AG04449 (cell line): ENCODE results near the gene CAV3.

Experiments
- CTCF ChIA-PET: fragments of 350-600 bp; formaldehyde crosslinking; extraction: SDS; loops from one replicate; lab custom pipeline; 2021; ENCODE audit warnings: antibody characterized with exemption; lab: Yijun Ruan, JAX
- POLR2A ChIA-PET: fragments of 400-600, 350-600 bp; formaldehyde crosslinking; extraction: SDS; loops from one replicate; lab custom pipeline; 2020; ENCODE audit warnings: antibody characterized with exemption, inconsistent platforms; lab: Yijun Ruan, JAX
- DNase-seq: peaks from one replicate; pipeline ENCODE4 v3.0.0-alpha.2; 2010; ENCODE audit warnings: low read depth, low spot score
- H3K4me3 ChIP-seq: 2 replicates; pipeline ENCODE4 v1.5.1; 2011; ENCODE audit warnings: low read depth, mild to moderate bottlenecking, control low read depth, low read length
- TF ChIP-seq, protein P1 (sequence below): IDR thresholded peaks from one replicate; pipeline ENCODE4 v1.5.1; 2011; ENCODE audit warnings: mild to moderate bottlenecking, moderate library complexity, low read length, control low read depth, inconsistent platforms; ENCODE audit not compliant: insufficient read depth; ENCODE audit errors: missing control alignments

CAV3 gene

DNA sequence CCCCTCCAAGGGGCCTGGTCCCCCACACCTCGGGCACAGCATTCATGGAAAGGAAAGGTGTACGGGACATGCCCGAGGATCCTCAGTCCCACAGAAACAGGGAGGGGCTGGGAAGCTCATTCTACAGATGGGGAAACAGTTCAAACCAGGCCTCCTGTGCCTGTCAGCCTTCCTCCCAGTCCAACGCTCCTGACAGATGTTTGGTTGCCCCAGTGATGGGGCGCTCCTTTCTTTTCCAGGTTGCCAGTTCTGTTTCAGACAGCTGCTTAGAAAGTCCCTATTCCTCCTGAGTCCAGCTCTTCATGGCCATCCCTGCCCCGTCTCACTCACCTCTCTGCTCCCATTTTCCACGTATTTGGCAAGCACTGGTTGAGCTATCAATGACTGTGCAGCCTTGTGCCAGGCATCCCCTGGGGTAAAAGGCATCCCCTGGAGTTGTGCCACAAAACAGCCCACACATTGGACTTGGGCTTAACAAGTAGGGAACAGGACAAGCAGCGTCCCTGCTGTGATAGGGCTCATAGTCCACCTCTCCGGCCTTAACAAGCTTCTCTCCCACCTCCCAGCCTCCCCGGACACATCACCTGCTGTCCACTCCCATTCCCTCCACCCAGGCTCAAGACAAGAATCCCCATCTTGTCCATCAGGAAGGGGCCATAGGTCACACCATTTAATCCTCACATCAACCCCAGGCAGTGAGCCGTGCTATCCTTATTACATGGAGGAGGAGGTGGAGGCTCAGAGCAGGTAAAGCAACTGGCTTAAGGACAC is 29.2 kb downstream of the CAV3 start:
- DNase-seq: no peak
- POLR2A ChIA-PET: interaction anchor here (0.6 to 0.8 kb wide), 2 partner anchors 13 to 14 kb away, joined by 3 read pairs; no protein-coding TSS in a partner anchor
- CTCF ChIA-PET: interaction anchor here (0.7 to 10.2 kb wide), 7 partner anchors 7 to 209 kb away, joined by 3 to 70 read pairs (median 3); no protein-coding TSS in a partner anchor
- TF ChIP-seq, protein P1, sequence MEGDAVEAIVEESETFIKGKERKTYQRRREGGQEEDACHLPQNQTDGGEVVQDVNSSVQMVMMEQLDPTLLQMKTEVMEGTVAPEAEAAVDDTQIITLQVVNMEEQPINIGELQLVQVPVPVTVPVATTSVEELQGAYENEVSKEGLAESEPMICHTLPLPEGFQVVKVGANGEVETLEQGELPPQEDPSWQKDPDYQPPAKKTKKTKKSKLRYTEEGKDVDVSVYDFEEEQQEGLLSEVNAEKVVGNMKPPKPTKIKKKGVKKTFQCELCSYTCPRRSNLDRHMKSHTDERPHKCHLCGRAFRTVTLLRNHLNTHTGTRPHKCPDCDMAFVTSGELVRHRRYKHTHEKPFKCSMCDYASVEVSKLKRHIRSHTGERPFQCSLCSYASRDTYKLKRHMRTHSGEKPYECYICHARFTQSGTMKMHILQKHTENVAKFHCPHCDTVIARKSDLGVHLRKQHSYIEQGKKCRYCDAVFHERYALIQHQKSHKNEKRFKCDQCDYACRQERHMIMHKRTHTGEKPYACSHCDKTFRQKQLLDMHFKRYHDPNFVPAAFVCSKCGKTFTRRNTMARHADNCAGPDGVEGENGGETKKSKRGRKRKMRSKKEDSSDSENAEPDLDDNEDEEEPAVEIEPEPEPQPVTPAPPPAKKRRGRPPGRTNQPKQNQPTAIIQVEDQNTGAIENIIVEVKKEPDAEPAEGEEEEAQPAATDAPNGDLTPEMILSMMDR: no peak
- peak overlapping the region; percentile 25 for H3K4me3 ChIP-seq

DNA sequence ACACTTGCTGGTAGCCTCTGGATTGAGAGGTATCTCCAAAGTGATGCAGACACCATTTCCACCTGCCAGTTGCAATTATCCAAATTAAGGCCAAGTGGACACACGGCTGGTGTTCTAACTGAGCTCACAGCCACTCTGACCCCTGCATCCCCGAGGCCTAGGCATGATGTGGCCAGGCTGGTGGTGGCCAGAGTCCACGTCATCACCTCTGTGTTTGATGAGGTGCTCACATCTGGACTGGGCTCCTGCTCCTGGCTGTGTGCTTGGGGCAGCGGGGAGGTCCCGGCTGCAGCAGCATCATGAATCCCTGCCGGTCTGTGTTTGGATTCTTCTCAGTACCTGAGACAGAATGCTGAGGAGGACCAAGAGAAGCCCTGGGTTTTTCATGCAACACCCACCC is 30.9 kb downstream of the CAV3 start:
- ChIA-PET CTCF (interaction anchor here (0.7 to 10.2 kb wide), 4 partner anchors 9 to 124 kb away, joined by 3 to 70 read pairs (median 4); no protein-coding TSS in a partner anchor), POLR2A (no interaction called here)
- TF ChIP-seq, protein P1: no peak
- H3K4me3 ChIP-seq: peak overlapping the region; percentile 78
- no peak for DNase-seq

DNA sequence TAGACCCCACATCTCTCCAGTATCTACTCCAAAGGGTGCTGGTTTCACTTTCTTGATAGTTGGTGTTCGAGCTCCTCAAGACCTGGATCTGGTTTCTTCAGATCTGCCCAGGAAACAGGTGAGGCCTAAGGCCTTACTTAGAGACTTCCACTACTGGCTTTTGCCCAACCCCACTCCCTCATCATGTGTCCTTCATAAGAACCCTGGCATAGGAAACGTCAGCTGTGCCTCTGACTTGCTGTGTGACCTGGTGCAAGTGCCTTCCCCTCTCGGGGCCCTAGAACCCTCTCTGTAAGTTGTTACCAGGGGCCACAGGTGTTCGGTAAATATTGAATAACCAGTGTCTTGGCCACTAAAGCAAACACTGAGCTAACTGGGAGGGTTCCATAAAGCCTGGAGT is 31.9 kb downstream of the CAV3 start:
- CTCF ChIA-PET: interaction anchor here (0.9 to 10.2 kb wide), 12 partner anchors 9 to 205 kb away, joined by 3 to 70 read pairs (median 3); no protein-coding TSS in a partner anchor
- H3K4me3 ChIP-seq: peak overlapping the region; percentile 78
- DNase-seq: no peak
- POLR2A ChIA-PET: no interaction called here
- TF ChIP-seq, protein P1: no peak

DNA sequence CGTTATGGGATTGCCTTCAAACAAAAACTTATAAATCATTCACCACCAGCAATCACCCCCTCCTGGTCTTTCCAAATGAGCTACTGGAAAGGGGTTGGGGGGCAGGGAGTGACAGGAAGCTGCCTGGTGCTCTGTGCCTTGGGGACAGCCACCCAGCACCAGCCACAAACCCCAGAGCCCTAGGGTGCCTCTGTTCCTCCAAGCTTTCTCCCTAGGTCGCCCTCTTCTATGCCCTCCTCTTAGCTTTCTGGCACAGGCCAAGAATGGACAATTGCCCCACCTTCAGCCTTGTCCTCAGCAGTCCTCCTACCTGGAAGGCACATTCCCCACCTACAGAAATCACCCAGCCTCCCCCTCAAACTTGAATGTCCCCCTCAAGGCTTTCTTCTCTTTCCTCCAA is 32.5 kb downstream of the CAV3 start:
- DNase-seq: no peak
- peak overlapping the region; percentile 78 for H3K4me3 ChIP-seq
- TF ChIP-seq, protein P1: no peak
- ChIA-PET POLR2A (no interaction called here), CTCF (interaction anchor here (0.9 to 10.2 kb wide), 13 partner anchors 8 to 204 kb away, joined by 3 to 70 read pairs (median 3); no protein-coding TSS in a partner anchor)

DNA sequence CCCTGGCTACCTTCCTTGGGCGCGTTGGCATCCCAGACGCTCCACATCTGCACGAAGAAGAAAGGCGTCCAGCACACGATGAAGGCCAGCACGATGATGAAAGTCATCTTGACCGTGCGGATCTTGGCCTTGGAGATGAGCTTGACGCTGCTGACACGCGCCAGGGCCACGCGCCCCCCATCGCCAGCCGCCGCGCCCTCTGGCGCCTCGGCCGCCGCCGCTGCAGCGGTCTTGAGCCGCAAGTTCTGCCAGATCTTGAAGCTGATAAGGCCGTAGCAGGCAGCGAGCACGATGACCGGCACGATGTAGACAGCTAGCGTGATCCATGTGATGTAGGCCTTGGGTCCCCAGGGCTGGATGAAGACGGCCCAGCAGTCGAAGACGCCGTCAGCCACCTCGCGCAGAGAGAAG is 33.7 kb downstream of the CAV3 start:
- TF ChIP-seq, protein P1: no peak
- CTCF ChIA-PET: interaction anchor here (0.7 to 10.2 kb wide), 10 partner anchors 12 to 203 kb away, joined by 3 to 70 read pairs (median 3); no protein-coding TSS in a partner anchor
- DNase-seq: no peak
- POLR2A ChIA-PET: interaction anchor here (0.8 to 0.9 kb wide), 2 partner anchors 85 to 124 kb away, joined by 3 to 4 read pairs; no protein-coding TSS in a partner anchor
- H3K4me3 ChIP-seq: peak overlapping the region; percentile 78

DNA sequence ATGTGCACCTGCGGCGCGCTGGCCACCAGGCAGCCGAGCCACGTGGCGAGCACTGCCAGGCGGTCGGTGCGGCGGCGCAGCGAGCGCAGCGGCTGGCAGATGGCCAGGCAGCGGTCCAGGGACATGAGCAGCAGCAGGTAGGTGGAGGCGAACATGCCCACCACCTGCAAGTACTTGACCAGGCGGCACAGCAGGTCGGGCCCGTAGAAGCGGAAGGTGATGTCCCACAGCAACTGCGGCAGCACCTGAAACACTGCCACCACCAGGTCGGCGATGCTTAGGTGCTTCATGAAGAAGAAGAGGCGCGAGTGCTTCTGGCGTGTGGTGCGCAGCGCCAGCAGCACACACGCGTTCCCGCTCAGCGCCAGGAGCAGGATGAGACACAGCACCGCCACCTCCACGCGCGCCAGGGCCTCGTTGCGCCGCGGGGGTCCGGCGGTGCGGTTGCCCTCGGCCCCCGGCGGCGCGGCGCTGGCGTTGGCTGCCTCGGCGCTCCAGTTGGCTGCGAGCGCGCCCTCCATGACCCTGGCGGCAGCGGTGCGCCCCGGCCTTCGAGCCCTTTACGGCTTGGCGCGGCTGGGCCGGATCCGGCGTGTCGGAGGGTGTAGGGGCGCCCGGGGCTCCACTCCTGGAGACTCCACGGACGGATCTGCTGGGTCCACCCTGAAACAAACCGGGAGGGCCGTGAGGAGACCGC is 34.2 kb downstream of the CAV3 start:
- TF ChIP-seq, protein P1: peak; percentile 16
- H3K4me3 ChIP-seq: peak overlapping the region; percentile 78
- ChIA-PET CTCF (interaction anchor here (1.1 to 10.2 kb wide), 16 partner anchors 8 to 220 kb away, joined by 3 to 100 read pairs (median 22); no protein-coding TSS in a partner anchor), POLR2A (interaction anchor here (0.8 to 1.9 kb wide), 3 partner anchors 81 to 124 kb away, joined by 3 to 20 read pairs (median 4); no protein-coding TSS in a partner anchor)
- no peak for DNase-seq
